ENCODE results near the gene TYW1B.
"Not testable (repeated sequence)": the region's sequence is repeated elsewhere in the genome, so short reads cannot be mapped to it uniquely, and the experiment has no call there.

Gene TYW1B

GRCh38 chr7:72748649-72749048, 79.4 kb downstream of the TYW1B start:
- not testable (repeated sequence) for H3K27me3 ChIP-seq (replicated peaks; ENCODE audit: control insufficient read depth, insufficient read depth, low read length); H3K4me3 ChIP-seq (ENCODE audit: low read length); H3K9ac ChIP-seq (ENCODE audit: low read length); H3K4me1 ChIP-seq (ENCODE audit: control insufficient read depth, insufficient read depth, low read length); H3K9me3 ChIP-seq (ENCODE audit: control insufficient read depth, low read length); H3K36me3 ChIP-seq (ENCODE audit: control insufficient read depth, insufficient read depth, low read length, severe bottlenecking)
- DNase-seq (ENCODE audit: low read depth): peak; percentile 27

DNA sequence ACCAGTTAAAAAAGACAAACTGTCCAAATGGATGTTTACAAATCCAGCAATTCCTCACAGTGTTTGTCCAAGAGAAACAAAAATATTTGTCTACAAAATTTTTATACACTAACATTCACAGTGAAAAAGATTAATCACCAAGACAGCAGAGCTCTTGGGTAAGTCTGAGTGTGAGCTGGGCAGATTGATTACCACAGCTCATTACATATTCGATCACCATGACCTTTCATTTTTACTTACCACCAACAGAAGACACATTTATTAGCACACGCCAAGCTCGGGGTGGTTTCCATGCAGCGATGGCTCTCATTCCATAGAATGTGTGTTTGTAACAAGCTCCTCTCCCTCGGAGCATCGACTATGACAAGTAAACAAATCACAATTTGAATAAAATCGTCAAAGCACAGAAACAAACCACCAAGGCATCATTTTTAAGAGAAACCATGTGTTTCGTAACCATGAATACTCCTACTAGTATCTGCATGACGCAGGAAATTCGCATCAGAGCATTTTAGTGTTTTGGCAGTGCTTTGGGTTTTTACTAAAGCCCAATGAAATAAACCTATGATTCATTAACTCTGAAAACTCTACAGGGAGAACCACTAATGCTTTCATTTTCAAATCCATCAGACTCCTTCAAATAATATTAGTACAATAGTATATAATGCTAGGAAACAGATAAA, 83.6 kb downstream of the TYW1B start:
- H3K4me3 ChIP-seq (ENCODE audit: low read length): peak overlapping the region; percentile 89
- not testable (repeated sequence) for H3K4me1 ChIP-seq (ENCODE audit: control insufficient read depth, insufficient read depth, low read length); H3K27me3 ChIP-seq (replicated peaks; ENCODE audit: control insufficient read depth, insufficient read depth, low read length); H3K9me3 ChIP-seq (ENCODE audit: control insufficient read depth, low read length); H3K36me3 ChIP-seq (ENCODE audit: control insufficient read depth, insufficient read depth, low read length, severe bottlenecking)
- peak overlapping the region; percentile 69 for H3K9ac ChIP-seq (ENCODE audit: low read length)
- DNase-seq (ENCODE audit: low read depth): peak; percentile 46

GRCh38 chr7:72743801-72744200, 84.2 kb downstream of the TYW1B start:
- not testable (repeated sequence) for DNase-seq (ENCODE audit: low read depth)
- peak overlapping the region; percentile 69 for H3K9ac ChIP-seq (ENCODE audit: low read length)

GRCh38 chr7:72739716-72740115, 88.3 kb downstream of the TYW1B start:
- not testable (repeated sequence) for H3K27me3 ChIP-seq (replicated peaks; ENCODE audit: control insufficient read depth, insufficient read depth, low read length); DNase-seq (ENCODE audit: low read depth); H3K4me3 ChIP-seq (ENCODE audit: low read length); H3K4me1 ChIP-seq (ENCODE audit: control insufficient read depth, insufficient read depth, low read length); H3K9ac ChIP-seq (ENCODE audit: low read length); H3K36me3 ChIP-seq (ENCODE audit: control insufficient read depth, insufficient read depth, low read length, severe bottlenecking)
- peaks cover 16% of the 10 kb centered on the region for H3K9me3 ChIP-seq (ENCODE audit: control insufficient read depth, low read length)

More at GRCh38 chr7:72743801-72744200, 84.2 kb downstream of the TYW1B start:
- not testable (repeated sequence) for H3K4me1 ChIP-seq (ENCODE audit: control insufficient read depth, insufficient read depth, low read length); H3K36me3 ChIP-seq (ENCODE audit: control insufficient read depth, insufficient read depth, low read length, severe bottlenecking); H3K9me3 ChIP-seq (ENCODE audit: control insufficient read depth, low read length); H3K27me3 ChIP-seq (replicated peaks; ENCODE audit: control insufficient read depth, insufficient read depth, low read length)
- peak overlapping the region; percentile 89 for H3K4me3 ChIP-seq (ENCODE audit: low read length)

DNA sequence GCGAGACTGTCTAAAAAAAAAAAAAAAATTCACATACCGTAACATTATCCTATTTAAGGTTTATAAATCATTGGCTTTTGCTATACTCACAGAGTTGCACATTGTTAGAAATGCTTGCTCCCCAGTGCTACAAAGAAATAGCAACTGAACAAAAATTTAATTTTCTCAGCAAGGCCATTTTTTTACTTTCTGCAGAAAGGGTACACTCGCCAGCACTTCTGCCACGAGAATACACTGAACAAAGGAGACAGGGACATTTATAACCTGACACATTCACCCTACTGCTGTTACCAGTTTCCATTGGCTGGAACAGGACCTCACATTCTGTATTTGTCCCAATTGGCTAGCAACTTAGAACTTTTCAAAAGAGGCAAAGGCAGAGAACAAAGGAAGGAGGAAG, 92.1 kb downstream of the TYW1B start:
- DNase-seq (ENCODE audit: low read depth); H3K27me3 ChIP-seq (replicated peaks; ENCODE audit: control insufficient read depth, insufficient read depth, low read length); H3K4me3 ChIP-seq (ENCODE audit: low read length); H3K4me1 ChIP-seq (ENCODE audit: control insufficient read depth, insufficient read depth, low read length); H3K9ac ChIP-seq (ENCODE audit: low read length); H3K36me3 ChIP-seq (ENCODE audit: control insufficient read depth, insufficient read depth, low read length, severe bottlenecking): not testable (repeated sequence)
- H3K9me3 ChIP-seq (ENCODE audit: control insufficient read depth, low read length): peaks cover 16% of the 10 kb centered on the region

DNA sequence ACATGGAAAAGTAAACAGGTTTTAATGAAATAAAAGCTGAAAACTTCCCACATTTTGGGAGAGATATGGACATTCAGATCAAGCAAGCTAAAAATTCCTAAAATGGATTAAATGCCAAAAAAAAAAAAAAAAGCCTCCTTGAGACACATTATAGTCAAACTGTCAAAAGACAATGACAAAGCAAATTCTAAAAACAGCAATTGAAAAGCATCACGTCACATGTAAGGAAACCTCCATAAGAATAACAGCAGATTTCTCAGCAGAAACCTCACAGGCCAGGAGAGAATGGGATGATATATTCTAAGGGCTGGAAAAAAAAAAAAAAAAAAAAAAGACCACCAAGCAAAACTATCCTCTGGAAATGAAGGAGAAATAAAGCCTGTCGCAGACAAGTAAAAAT, 97.2 kb downstream of the TYW1B start:
- not testable (repeated sequence) for H3K9me3 ChIP-seq (ENCODE audit: control insufficient read depth, low read length); H3K27me3 ChIP-seq (replicated peaks; ENCODE audit: control insufficient read depth, insufficient read depth, low read length); DNase-seq (ENCODE audit: low read depth); H3K36me3 ChIP-seq (ENCODE audit: control insufficient read depth, insufficient read depth, low read length, severe bottlenecking); H3K4me1 ChIP-seq (ENCODE audit: control insufficient read depth, insufficient read depth, low read length); H3K4me3 ChIP-seq (ENCODE audit: low read length); H3K9ac ChIP-seq (ENCODE audit: low read length)

- not testable (repeated sequence) for DNase-seq (ENCODE audit: low read depth); H3K9ac ChIP-seq (ENCODE audit: low read length); H3K4me1 ChIP-seq (ENCODE audit: control insufficient read depth, insufficient read depth, low read length); H3K36me3 ChIP-seq (ENCODE audit: control insufficient read depth, insufficient read depth, low read length, severe bottlenecking); H3K4me3 ChIP-seq (ENCODE audit: low read length); H3K9me3 ChIP-seq (ENCODE audit: control insufficient read depth, low read length); H3K27me3 ChIP-seq (replicated peaks; ENCODE audit: control insufficient read depth, insufficient read depth, low read length)
Measured at GRCh38 chr7:72730384-72730783, 97.6 kb downstream of the TYW1B start.

- H3K9me3 ChIP-seq (ENCODE audit: control insufficient read depth, low read length); H3K4me1 ChIP-seq (ENCODE audit: control insufficient read depth, insufficient read depth, low read length); DNase-seq (ENCODE audit: low read depth); H3K4me3 ChIP-seq (ENCODE audit: low read length); H3K9ac ChIP-seq (ENCODE audit: low read length); H3K36me3 ChIP-seq (ENCODE audit: control insufficient read depth, insufficient read depth, low read length, severe bottlenecking); H3K27me3 ChIP-seq (replicated peaks; ENCODE audit: control insufficient read depth, insufficient read depth, low read length): not testable (repeated sequence)
Measured at GRCh38 chr7:72729130-72729529, 98.9 kb downstream of the TYW1B start.

- not testable (repeated sequence) for H3K27me3 ChIP-seq (replicated peaks; ENCODE audit: control insufficient read depth, insufficient read depth, low read length); DNase-seq (ENCODE audit: low read depth); H3K4me3 ChIP-seq (ENCODE audit: low read length); H3K9me3 ChIP-seq (ENCODE audit: control insufficient read depth, low read length); H3K9ac ChIP-seq (ENCODE audit: low read length); H3K36me3 ChIP-seq (ENCODE audit: control insufficient read depth, insufficient read depth, low read length, severe bottlenecking); H3K4me1 ChIP-seq (ENCODE audit: control insufficient read depth, insufficient read depth, low read length)
Measured at GRCh38 chr7:72722694-72723093, 105.3 kb downstream of the TYW1B start.

DNA sequence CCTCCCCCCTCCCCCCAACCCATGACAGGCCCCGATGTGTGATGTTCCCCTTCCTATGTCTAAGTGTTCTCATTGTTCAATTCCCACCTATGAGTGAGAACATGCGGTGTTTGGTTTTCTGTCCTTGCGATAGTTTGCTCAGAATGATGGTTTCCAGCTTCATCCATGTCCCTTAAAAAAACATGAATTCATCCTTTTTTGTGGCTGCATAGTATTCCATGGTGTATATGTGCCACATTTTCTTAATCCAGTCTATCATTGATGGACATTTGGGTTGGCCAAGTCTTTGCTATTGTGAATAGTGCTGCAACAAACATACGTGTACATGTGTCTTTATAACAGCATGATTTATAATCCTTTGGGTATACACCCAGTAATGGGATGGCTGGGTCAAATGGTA, 107.1 kb downstream of the TYW1B start:
- not testable (repeated sequence) for H3K27me3 ChIP-seq (replicated peaks; ENCODE audit: control insufficient read depth, insufficient read depth, low read length); H3K4me1 ChIP-seq (ENCODE audit: control insufficient read depth, insufficient read depth, low read length); H3K9me3 ChIP-seq (ENCODE audit: control insufficient read depth, low read length); H3K36me3 ChIP-seq (ENCODE audit: control insufficient read depth, insufficient read depth, low read length, severe bottlenecking); H3K9ac ChIP-seq (ENCODE audit: low read length); DNase-seq (ENCODE audit: low read depth); H3K4me3 ChIP-seq (ENCODE audit: low read length)

- H3K9ac ChIP-seq (ENCODE audit: low read length); H3K4me3 ChIP-seq (ENCODE audit: low read length); H3K36me3 ChIP-seq (ENCODE audit: control insufficient read depth, insufficient read depth, low read length, severe bottlenecking); H3K4me1 ChIP-seq (ENCODE audit: control insufficient read depth, insufficient read depth, low read length); H3K9me3 ChIP-seq (ENCODE audit: control insufficient read depth, low read length); H3K27me3 ChIP-seq (replicated peaks; ENCODE audit: control insufficient read depth, insufficient read depth, low read length): not testable (repeated sequence)
- peak; percentile 18 for DNase-seq (ENCODE audit: low read depth)
Measured at GRCh38 chr7:72717252-72717774, 110.7 kb downstream of the TYW1B start.

DNA sequence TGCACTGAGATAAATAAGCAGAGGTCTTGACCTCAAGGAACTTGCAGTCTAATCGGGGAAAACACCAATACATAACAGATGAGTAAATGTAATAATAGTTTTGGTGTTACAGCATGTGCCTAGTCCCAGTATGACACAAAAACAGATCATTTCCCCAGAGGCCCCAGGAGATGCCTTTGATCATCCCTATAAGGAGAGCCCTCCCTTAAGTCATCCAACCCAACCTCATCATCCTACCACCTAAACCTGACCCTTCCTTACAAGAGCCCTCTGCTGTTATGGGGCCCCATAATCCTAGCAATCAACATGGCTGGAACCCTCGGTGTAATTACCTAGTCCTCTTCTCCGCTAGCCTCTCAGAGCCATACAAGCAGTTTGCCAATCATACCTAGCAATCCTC, 116.1 kb downstream of the TYW1B start:
- not testable (repeated sequence) for DNase-seq (ENCODE audit: low read depth); H3K9me3 ChIP-seq (ENCODE audit: control insufficient read depth, low read length); H3K4me3 ChIP-seq (ENCODE audit: low read length); H3K9ac ChIP-seq (ENCODE audit: low read length); H3K27me3 ChIP-seq (replicated peaks; ENCODE audit: control insufficient read depth, insufficient read depth, low read length); H3K36me3 ChIP-seq (ENCODE audit: control insufficient read depth, insufficient read depth, low read length, severe bottlenecking); H3K4me1 ChIP-seq (ENCODE audit: control insufficient read depth, insufficient read depth, low read length)

All from adipocyte (in vitro differentiated cells).